ENCODE results near the gene SERPINA12. TPM values are rescaled to one million over a fixed set of nuclear protein-coding genes. Genes with fewer than 3 reads are reported as not detected.

Gene SERPINA12
- total RNA-seq, 2 donors from 2014 or later: not detected

DNA sequence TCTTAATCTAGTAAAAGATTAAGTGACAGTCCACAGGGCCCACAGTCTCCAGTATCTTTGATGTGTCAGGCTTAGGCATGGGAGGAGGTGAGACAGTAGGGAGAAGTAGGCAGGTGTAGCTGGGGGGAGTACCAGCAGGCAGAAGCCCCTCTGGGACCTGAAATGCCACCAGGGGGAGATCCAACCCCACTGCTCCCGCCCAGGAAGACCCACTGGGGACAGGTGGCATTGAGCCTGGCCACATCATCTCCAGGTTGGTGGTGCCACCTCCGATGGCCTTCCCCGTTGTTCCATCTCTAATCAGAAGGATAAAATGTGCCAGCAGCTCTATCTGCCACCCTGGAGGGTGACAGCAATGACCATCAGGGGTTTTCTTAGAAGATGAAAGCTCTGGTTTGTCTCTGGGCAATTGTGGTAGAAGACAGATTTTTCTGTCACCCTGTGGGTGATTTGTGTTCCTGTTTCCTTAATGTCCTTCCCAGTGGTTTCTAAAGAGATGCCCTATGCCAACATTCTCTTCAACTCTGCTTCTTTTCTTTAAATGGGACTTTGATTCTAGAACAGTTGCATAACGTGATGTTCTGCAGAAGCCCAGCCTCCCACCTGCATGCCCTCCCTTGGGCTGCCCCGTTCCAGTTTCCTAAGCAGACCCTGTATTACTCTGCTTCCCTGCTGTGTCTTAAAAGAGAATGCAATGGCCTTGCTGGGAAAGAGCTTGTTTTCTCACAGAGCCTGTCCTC is 12.3 kb upstream of the SERPINA12 start:
- Histone ChIP-seq H3K4me3 (no peak overlapping the region), H3K9me3 (peaks cover 0 to 2% of the 10 kb centered on the region in 2 donors), H3K4me1 (no peaks in the 10 kb centered on the region), H3K27ac (no peak overlapping the region), H3K27me3 (no peaks in the 10 kb centered on the region), H3K36me3 (no peaks in the 10 kb centered on the region)
- DNase-seq (ENCODE audit: low spot score): peak; percentile 38
- TF ChIP-seq, protein P1, sequence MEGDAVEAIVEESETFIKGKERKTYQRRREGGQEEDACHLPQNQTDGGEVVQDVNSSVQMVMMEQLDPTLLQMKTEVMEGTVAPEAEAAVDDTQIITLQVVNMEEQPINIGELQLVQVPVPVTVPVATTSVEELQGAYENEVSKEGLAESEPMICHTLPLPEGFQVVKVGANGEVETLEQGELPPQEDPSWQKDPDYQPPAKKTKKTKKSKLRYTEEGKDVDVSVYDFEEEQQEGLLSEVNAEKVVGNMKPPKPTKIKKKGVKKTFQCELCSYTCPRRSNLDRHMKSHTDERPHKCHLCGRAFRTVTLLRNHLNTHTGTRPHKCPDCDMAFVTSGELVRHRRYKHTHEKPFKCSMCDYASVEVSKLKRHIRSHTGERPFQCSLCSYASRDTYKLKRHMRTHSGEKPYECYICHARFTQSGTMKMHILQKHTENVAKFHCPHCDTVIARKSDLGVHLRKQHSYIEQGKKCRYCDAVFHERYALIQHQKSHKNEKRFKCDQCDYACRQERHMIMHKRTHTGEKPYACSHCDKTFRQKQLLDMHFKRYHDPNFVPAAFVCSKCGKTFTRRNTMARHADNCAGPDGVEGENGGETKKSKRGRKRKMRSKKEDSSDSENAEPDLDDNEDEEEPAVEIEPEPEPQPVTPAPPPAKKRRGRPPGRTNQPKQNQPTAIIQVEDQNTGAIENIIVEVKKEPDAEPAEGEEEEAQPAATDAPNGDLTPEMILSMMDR (IDR thresholded peaks at IDR 0.05): no peak

DNA sequence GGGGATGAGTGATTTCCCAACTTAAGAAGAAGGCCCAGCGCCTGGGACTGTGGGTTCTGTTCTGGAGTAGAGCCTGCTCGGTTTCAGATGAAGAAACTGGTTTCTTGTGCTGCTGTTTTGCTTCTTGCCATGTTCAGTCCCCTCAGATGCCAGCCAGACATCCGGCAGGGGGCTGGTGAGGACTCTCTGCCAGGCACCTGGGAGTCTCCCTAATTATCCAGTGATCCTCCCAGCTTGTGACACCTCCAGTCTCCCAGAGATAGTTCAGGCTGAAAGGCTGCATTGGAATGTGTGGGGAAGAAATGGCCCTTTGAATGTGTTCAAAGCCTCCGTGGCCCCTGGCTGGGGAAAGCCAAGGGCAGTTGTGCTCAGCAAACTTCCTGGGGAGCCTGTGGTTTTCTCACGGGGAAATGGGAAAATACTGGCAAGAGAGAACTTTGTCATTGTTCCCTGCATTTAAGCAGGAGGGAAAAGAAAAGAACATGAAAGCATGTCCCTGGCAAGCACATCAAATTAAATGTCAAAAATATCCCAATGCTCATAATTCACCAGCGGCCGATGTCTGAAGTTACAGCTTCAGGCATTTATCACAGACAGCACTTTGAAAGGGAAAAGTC is 8.5 kb upstream of the SERPINA12 start:
- H3K4me3 ChIP-seq: no peak overlapping the region
- no peaks in the 10 kb centered on the region for H3K36me3 ChIP-seq
- no peaks in the 10 kb centered on the region for H3K4me1 ChIP-seq
- H3K27ac ChIP-seq: no peak overlapping the region
- H3K9me3 ChIP-seq: no peaks in the 10 kb centered on the region
- DNase-seq (ENCODE audit: low spot score): peak; percentile 59
- TF ChIP-seq, protein P1 (IDR thresholded peaks at IDR 0.05): no peak
- H3K27me3 ChIP-seq: no peaks in the 10 kb centered on the region

DNA sequence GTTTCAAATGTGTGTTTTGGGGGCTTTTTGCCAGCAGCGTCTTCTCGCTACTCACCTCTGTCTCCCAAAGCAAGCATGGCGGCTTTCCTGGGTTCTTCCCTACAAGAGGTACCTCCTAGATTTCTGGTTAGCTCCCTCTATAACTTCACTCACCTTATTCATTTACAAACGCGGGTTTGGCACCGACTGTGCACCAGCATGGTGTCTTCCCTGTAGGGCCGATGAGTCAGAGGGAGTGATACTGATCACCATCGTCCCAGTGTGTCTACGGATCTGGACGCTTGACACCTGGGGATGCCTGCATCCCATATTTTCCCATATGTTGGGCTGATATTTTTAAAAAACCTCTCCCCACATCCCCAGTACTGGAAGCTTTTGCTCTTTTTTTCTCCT is 8.0 kb upstream of the SERPINA12 start:
- no peaks in the 10 kb centered on the region for H3K9me3 ChIP-seq
- no peaks in the 10 kb centered on the region for H3K27me3 ChIP-seq
- TF ChIP-seq, protein P1 (IDR thresholded peaks at IDR 0.05): no peak
- no peak for DNase-seq (ENCODE audit: low spot score)
- no peaks in the 10 kb centered on the region for H3K4me1 ChIP-seq
- H3K4me3 ChIP-seq: no peak overlapping the region
- H3K36me3 ChIP-seq: no peaks in the 10 kb centered on the region
- no peak overlapping the region for H3K27ac ChIP-seq

DNA sequence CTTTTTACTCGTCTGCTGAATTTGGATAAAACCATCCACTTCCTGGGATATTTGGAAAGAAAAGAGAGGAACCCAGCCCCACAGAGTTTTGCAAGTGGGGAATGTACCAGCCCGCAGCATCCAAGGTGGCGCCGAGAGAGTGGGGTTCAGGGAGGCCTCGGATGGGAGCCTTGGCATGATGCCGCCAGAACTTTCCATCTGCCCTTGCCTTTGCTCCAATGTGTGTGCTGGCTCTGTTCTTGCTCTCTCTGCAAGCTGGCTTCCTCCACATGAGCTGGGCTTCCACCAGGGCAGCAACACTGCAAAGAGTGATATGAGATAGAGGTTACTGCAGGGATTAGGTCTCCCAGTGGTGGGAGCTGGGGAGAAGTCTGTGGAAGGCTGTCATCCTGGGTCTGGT is 6.6 kb upstream of the SERPINA12 start:
- Histone ChIP-seq H3K36me3 (no peaks in the 10 kb centered on the region), H3K27me3 (no peaks in the 10 kb centered on the region), H3K4me1 (no peaks in the 10 kb centered on the region), H3K27ac (no peak overlapping the region), H3K4me3 (no peak overlapping the region), H3K9me3 (no peaks in the 10 kb centered on the region)
- DNase-seq (ENCODE audit: low spot score): peak; percentile 55
- TF ChIP-seq, protein P1 (IDR thresholded peaks at IDR 0.05): no peak

DNA sequence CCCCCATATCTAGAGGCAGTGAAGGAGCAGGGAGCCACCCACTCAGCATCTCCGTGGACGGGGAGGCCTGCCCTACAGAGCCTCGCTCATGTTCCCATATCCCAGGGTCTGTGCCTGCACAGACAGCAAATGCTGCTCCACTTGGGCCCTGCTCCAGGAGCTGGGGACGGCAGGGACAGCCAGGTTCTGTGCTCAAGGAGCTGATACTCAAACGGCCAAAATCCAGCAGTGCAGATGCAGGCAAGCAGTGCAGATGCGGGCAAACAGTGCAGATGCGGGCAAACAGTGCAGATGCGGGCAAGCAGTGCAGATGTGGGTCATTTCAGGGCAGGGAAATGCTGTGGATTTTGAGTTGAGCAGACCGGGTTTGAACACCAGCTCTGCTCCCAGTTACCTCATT is 6.2 kb upstream of the SERPINA12 start:
- no peak overlapping the region for H3K4me3 ChIP-seq
- no peaks in the 10 kb centered on the region for H3K27me3 ChIP-seq
- H3K36me3 ChIP-seq: no peaks in the 10 kb centered on the region
- DNase-seq (ENCODE audit: low spot score): peak; percentile 26
- no peaks in the 10 kb centered on the region for H3K9me3 ChIP-seq
- H3K4me1 ChIP-seq: no peaks in the 10 kb centered on the region
- TF ChIP-seq, protein P1 (IDR thresholded peaks at IDR 0.05): no peak
- no peak overlapping the region for H3K27ac ChIP-seq

Data from right atrium auricular region (tissue), 2 donors.